HG02981 (cell line): ENCODE results near the gene LTBP2.
"Not testable (repeated sequence)": the region's sequence is repeated elsewhere in the genome, so short reads cannot be mapped to it uniquely, and the experiment has no call there.

Source experiments
- ATAC-seq: cut with Tn5 transposase; IDR thresholded peaks from one replicate; pipeline ENCODE4 v1.9.1; 2021; ENCODE audit warnings: mild to moderate bottlenecking, moderate library complexity; ENCODE audit not compliant: unreplicated experiment

The LTBP2 gene

GRCh38 chr14:74463697-74464096 lies 148.3 kb downstream of the LTBP2 start:
- ATAC-seq, result no peak

DNA sequence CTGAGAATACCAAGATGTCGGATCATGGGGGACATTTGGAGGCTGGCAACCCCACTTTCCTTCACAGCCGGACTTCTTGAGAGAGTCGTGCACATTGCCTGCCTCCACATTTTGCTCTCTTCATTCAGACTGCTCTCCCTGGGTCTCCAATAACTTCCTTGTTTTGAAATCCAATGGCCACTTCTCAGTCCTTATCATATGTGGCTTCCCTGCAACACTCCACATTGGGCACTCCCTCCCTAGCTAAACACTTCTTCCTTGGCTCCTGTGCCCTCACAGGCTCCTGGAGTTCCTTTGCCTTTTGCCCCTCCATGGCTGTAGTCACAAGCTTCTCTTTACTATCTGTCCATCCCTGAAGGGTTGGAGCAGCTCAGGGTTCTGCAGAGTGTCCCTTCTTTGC lies 149.0 kb downstream of the LTBP2 start:
- no peak for ATAC-seq

DNA sequence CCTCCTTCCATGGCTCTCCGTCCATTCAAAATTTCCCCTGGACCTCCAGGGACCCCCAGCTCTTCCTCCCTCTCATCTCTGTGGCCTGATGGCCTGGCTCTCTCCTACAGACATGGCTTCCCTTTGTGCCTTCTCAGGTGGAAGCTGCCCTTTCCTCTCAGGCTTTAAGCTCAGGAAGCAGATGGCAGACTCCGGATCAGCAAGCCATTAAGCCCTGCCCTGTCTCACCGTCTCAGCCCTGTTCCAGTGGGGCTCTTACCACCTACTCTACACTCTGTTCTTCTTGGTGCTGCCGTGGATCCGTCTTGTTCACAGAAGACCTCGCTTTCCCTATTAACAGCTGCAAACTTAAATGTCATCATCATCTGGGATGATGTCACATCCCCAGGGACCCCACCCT lies 152.1 kb downstream of the LTBP2 start:
- ATAC-seq, result no peak

DNA sequence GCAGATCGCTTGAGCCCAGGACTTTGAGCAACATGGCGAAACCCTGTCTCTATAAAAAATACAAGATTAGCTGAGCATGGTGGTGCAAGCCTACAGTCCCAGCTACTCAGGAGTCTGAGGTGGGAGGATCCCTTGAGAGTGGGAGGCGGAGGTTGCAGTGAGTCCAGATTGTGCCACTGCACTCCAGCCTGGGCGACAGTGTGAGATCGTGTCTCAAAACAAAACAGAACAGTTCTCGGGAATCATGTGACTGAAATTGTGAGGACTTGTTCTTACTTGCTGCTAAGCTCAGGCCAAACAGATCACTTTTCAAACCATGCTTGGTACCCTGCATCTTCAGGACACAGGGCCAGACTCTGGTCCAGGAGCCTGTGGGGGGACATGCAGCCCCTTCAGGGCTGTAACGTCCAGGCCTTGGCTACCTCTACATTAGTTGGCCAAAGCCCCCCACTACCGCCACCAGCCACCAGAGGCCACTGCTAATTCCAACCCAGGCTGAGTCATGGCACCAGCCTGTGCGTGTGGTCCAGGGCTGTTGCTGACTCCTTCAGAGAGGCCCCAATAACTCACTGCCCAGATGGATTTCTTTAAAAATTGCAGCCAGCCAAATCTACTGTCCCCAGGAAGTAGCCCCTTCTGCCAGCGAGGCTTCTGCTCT lies 152.6 kb downstream of the LTBP2 start:
- ATAC-seq, result no peak

DNA sequence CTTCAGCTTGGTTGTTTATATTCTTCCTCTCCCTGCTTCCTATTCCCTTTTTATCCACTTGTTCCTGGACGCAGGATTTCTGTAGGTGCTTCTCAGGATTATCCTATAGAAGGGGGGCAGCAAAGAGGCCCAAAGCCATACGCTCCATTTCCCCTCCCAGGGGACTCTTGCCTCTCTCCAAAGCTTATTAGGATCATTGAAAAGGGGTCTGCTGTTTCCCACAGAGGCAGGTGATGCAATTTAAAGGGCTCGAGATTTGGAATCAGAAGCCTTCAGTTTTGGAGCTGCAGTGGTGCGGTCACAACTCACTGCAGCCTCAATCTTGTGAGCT lies 154.5 kb downstream of the LTBP2 start:
- no peak for ATAC-seq

DNA sequence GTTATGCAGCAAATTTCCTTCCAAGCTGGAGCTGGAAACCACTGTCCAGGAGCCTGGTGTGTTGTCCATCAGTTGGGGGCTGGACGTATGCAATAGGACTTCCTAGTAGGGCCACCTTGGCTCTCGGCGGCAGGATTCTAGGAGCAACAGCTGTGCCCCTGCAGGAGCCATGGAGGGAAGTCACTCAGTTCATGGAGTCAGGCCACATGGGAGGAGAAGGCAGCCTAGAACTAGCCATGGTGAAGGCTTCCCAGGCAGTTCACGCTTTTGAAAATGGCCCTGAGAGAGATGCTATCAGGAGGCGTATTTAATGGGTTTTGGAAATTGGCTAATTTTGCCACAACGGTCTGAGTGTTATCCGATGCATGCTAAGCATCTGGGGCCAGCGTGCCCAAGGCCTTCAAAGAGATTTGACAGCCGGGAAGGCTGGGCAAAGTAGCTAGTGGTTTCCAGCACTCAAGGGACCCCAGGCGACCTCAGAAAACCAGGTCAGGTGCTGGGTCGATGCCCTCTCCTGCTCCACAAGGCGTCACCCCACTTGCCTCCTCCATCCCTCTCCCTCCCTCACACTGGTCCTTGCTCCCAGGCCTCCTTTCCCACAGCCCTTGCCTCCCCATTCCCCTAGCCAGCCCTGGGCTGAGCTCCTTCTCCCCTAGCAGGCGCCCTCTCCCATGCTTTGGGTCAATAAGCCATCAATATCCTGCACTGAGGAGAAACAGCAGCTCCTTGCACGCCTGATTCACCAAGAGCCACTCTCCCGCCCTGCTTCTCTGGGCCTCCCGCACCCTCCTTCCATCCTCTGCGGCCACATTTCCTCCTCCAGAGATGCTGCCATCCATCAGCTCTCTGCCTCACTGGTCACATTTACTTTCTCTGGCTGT lies 155.1 kb downstream of the LTBP2 start:
- ATAC-seq, result no peak

GRCh38 chr14:74454397-74454796 lies 157.6 kb downstream of the LTBP2 start:
- not testable (repeated sequence) for ATAC-seq
